Measurements from ENCODE around the gene KIDINS220.
"Not testable (repeated sequence)": the region's sequence is repeated elsewhere in the genome, so short reads cannot be mapped to it uniquely, and the experiment has no call there.

Gene KIDINS220

GRCh38 chr2:8756716-8757115 is 80.7 kb downstream of the KIDINS220 start:
- no peak for DNase-seq (ENCODE audit: extremely low read depth in 1 of 2, low read depth in 1 of 2)

- no peak for DNase-seq (ENCODE audit: extremely low read depth in 1 of 2, low read depth in 1 of 2)
Observed at GRCh38 chr2:8756230-8756629, 81.2 kb downstream of the KIDINS220 start.

DNA sequence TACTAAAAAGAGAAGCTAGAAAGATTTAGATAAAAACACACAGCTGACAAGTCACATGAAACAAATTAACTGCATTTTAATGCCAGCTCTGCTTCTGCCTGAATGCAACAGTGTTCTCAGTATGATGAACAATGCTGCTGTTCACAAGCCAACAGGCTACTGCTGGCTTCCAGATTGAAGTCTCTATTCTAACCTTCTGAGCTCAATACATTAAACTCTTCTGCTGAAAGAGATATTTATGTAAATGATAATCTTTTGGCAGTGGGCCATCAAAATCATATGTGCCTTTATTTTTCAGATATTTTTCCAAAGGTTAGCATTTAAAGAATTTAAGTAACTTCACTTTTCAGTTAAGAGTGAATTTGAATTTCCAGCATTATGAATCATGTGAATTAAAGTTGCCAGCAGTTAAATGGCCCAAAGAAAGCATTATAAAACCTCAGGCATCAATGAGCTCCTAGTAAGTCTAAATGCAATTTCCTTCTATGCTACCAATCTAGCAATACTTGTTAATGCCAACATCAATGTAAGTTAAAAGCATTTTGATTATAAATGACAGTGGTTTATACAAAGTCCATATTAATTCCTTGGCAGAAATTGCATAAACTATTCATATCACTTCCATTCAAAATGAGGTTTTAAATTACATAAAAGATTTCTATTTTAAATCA is 83.2 kb downstream of the KIDINS220 start:
- DNase-seq (ENCODE audit: extremely low read depth in 1 of 2, low read depth in 1 of 2): no peak

DNA sequence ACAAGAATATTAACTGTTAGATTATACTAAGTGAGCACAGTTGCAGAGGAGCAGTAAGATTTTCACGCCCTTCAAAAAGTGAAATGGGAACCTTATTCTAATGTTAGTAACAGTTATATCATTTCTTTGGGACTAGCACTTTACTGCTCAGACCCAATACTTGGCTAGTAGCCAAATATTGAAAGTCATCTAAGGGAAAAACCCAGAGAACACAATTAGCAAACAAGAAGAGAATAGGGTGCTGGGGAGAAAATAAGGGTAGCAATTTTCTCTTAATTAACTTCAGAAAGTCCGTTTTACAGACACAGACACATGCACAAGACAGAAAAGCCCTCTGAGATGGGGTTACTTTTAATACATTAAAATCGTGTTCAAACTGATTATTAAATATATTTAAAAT is 83.8 kb downstream of the KIDINS220 start:
- no peak for DNase-seq (ENCODE audit: extremely low read depth in 1 of 2, low read depth in 1 of 2)

GRCh38 chr2:8752385-8752784 is 85.0 kb downstream of the KIDINS220 start:
- DNase-seq (ENCODE audit: extremely low read depth in 1 of 2, low read depth in 1 of 2): no peak

DNA sequence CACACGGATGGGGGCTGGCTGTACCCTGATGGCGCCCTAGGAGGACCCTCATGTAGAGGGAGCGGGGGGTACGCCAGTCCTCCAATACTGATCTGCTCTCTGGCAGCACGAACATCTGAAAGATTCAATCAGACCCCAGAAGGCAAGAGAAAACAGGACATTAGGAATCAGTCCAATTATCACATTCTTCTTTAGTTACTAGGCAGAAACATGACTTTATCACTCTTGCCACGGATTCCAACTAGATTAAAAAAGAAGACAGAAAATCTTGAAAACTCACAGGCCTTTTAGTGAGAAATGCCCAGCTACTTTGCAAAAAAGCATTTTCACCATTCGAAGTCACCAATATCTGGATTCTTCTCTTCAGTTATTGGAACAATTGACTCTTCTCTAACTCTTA is 87.2 kb downstream of the KIDINS220 start:
- DNase-seq (ENCODE audit: extremely low read depth in 1 of 2, low read depth in 1 of 2): no peak

DNA sequence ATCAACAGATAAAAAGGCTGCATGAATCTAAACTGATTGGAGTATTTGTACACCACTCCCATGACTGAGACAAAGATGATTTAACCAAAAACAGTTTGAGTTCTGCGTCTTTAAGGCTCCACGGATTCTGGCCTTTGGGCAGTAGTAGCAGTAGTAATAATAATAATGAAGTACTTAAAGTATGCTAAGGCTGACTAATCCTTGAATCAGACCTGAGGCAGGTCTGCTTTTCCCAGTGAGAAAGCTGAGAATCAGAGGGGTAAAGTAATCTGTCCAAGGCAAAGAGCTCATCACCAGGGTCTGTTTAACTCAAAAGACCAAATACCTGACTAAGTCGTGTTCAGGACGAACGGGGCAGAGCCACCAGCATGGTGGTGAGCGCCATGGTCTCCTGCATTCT is 94.2 kb downstream of the KIDINS220 start:
- DNase-seq (ENCODE audit: extremely low read depth in 1 of 2, low read depth in 1 of 2): no peak

DNA sequence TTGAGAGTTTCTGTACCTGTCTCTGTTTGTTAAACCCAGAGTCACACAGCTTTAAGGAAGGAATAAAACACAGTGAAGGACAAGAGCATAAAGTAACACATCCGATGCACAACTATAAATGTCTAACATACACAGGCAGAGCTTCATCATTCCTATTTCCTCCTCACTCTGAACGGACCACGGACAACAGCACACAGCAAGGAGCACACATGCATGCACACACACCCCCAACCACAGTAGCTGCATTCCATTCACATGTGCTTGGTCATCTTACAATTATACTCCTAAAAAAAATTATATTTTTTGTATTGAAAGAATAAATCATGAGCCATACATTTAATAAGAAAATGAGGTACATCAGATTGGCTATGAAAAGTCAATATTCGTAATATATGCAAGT is 97.3 kb downstream of the KIDINS220 start:
- DNase-seq (ENCODE audit: extremely low read depth in 1 of 2, low read depth in 1 of 2): no peak

DNA sequence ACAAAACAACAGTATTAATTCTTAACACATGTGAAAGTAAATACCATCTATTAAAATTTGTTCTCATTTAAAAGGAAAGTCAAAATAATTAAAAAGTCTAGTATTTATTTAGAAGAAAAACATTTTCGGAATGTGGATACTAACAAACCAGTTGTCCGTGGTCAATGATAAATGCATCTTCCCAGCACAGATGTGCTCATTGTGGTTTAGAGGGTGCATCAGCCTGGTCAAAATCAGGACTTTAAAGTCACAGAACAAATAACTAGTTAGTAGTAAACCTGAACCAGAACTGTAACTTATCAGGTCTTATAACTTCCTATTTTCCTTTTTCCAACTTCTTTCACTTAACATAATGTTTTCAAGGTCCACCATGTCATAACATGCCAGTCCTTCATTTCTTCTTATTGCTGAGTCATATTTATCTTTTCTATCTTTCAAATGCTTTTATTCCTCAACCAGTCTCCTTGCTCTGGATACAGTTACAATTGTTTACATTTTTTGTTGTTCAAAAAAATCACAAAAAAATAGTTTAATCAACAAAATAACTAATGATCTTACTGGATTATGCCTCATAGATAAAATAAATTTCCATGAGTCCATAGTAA is 99.7 kb downstream of the KIDINS220 start:
- no peak for DNase-seq (ENCODE audit: extremely low read depth in 1 of 2, low read depth in 1 of 2)

DNA sequence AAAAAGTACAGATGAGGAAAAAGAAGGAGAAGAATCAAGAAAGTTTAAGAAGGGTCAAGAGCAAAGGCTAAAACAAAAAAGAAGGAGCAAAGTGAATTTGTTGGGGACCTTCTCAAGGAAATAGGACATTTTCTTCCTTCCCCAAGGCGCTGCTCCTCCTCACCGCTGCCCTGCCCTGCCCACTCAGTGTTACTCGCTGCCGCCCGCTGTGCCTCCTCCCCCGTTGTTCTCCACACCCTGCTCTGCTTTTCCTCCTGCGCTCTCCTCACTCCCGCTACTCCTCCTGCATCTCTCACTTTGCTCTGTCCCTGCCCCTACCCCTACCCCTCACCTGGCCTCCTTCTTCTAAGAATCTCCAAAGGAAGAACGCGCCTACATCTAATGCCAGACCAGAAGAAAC is 104.8 kb downstream of the KIDINS220 start:
- DNase-seq (ENCODE audit: extremely low read depth in 1 of 2, low read depth in 1 of 2): no peak

GRCh38 chr2:8729939-8730338 is 107.5 kb downstream of the KIDINS220 start:
- no peak for DNase-seq (ENCODE audit: extremely low read depth in 1 of 2, low read depth in 1 of 2)

DNA sequence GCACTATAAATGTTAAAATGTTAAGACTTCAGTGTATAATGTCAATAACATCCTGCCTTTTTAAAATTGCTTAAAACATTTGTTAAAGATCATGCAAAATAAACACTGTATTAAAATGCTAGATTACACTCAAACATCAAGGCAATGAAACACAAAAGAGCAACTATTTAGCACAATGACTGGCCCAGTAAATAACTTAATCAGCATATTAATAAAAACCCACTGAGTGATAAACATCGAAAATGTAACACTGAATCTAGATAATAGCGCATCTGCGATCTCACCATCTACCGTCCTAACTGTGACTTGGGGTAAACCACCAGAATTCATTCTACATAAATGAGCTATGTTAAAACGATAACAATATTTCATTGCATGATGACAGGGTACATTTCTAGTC is 108.3 kb downstream of the KIDINS220 start:
- not testable (repeated sequence) for DNase-seq (ENCODE audit: extremely low read depth in 1 of 2, low read depth in 1 of 2)

GRCh38 chr2:8728305-8729015 is 109.0 kb downstream of the KIDINS220 start:
- no peak for DNase-seq (ENCODE audit: extremely low read depth in 1 of 2, low read depth in 1 of 2)

GRCh38 chr2:8725838-8726237 is 111.6 kb downstream of the KIDINS220 start:
- no peak for DNase-seq (ENCODE audit: extremely low read depth in 1 of 2, low read depth in 1 of 2)

GRCh38 chr2:8722986-8723385 is 114.4 kb downstream of the KIDINS220 start:
- DNase-seq (ENCODE audit: extremely low read depth in 1 of 2, low read depth in 1 of 2): no peak

- no peak for DNase-seq (ENCODE audit: extremely low read depth in 1 of 2, low read depth in 1 of 2)
Observed at GRCh38 chr2:8721410-8721809, 116.0 kb downstream of the KIDINS220 start.

GRCh38 chr2:8720741-8721140 is 116.7 kb downstream of the KIDINS220 start:
- no peak for DNase-seq (ENCODE audit: extremely low read depth in 1 of 2, low read depth in 1 of 2)

GRCh38 chr2:8719528-8719927 is 117.9 kb downstream of the KIDINS220 start:
- no peak for DNase-seq (ENCODE audit: extremely low read depth in 1 of 2, low read depth in 1 of 2)

DNA sequence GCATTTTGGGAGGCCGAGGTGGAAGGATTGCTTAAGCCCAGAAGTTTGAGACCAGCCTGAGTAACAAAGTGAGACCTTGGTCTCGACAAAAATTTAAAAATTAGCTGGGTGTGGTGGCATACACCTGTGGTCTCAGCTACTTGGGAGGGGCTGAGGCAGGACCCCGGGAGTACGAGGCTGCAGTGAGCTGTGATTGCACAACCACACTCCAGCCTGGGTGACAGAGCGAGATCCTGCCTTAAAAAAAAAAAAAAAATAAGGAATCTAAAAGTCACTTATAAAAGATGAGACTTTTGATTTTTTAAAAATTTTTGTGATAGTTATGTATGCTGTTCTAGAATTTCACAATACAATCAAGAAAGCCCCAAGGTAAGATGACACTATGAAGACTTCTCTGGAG is 122.4 kb downstream of the KIDINS220 start:
- no peak for DNase-seq (ENCODE audit: extremely low read depth in 1 of 2, low read depth in 1 of 2)

GRCh38 chr2:8714283-8714682 is 123.1 kb downstream of the KIDINS220 start:
- DNase-seq (ENCODE audit: extremely low read depth in 1 of 2, low read depth in 1 of 2): no peak

- no peak for DNase-seq (ENCODE audit: extremely low read depth in 1 of 2, low read depth in 1 of 2)
Observed at GRCh38 chr2:8710951-8711350, 126.5 kb downstream of the KIDINS220 start.

DNA sequence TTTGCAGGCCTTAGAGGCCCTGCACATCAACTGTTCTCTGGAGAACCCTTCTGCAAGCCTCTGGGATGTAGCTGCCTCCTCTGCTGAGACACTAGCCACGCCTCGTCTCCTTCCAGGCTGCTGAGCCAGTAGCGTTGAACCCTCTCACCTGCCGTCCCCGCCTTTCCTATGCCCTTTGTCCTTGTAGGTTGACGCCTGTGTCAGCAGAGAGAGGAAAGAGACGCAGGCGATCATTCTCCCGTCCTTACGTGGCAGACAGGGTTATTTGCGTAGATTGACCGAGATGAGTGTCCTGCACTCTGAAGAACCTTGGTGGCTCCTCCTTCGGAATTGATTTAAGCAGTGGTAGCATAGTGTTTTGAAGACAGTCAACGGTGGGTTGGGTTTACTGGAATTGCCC is 127.8 kb downstream of the KIDINS220 start:
- DNase-seq (ENCODE audit: extremely low read depth in 1 of 2, low read depth in 1 of 2): no peak
